Gastroesophageal sphincter (tissue), 4 donors: ENCODE data around the gene OR10G2. TPM values are rescaled to one million over a fixed set of nuclear protein-coding genes. Genes with fewer than 3 reads are reported as not detected.
"Not testable (repeated sequence)": the region's sequence is repeated elsewhere in the genome, so short reads cannot be mapped to it uniquely, and the experiment has no call there.

Experiments used
- ATAC-seq: fragments of 150-250 bp; one replicate; pipeline ENCODE4 v1.9.1; 2016; ENCODE audit warnings: mild to moderate bottlenecking, moderate library complexity
- H3K27ac ChIP-seq, 4 donors: fragments of 200-600 bp; sonication (generic) in 3 of 4; 1 replicate in 3 of 4; 2 replicates in 1 of 4; pipeline ENCODE4 v1.5.1; 2016 to 2019
- H3K27me3 ChIP-seq: fragments of 200-600 bp; sonication (generic); one replicate; pipeline ENCODE4 v1.5.1; 2019
- H3K36me3 ChIP-seq, 2 donors: fragments of 200-600 bp; sonication (generic); one replicate each; pipeline ENCODE4 v1.5.1; 2019; ENCODE audit warnings: control low read depth in 1 of 2
- H3K4me1 ChIP-seq, 3 donors: fragments of 200-600 bp; sonication (generic); 1 replicate in 2 of 3; 2 replicates in 1 of 3; pipeline ENCODE4 v1.5.1; 2016 to 2019; ENCODE audit warnings: control low read depth in 2 of 3
- H3K4me3 ChIP-seq, 2 donors: fragments of 200-600 bp; sonication (generic); one replicate each; pipeline ENCODE4 v1.5.1; 2019; ENCODE audit warnings: mild to moderate bottlenecking in 1 of 2, moderate library complexity in 1 of 2
- H3K9me3 ChIP-seq, 3 donors: fragments of 200-600 bp; sonication (generic); one replicate each; pipeline ENCODE4 v1.5.1; 2017 to 2019; ENCODE audit warnings: control low read depth in 2 of 3
- CTCF ChIP-seq, 4 experiments: fragments of 200-600 bp in 2 of 4; fragments of 450-650 bp in 2 of 4; sonication (generic) in 1 of 4; IDR thresholded peaks; one replicate each; pipeline ENCODE4 v1.5.1; 2017 to 2019; ENCODE audit warnings: antibody characterized with exemption in 4 of 4, mild to moderate bottlenecking in 2 of 4, moderate library complexity in 2 of 4
- EP300 ChIP-seq: sonication (generic); formaldehyde crosslinking; IDR thresholded peaks from one replicate; pipeline ENCODE4 v1.6.1; 2017; ENCODE audit warnings: antibody characterized with exemption, mild to moderate bottlenecking
- POLR2A ChIP-seq, 2 donors: fragments of 450-650 bp; IDR thresholded peaks; one replicate each; pipeline ENCODE4 v1.6.1; 2017; ENCODE audit warnings: antibody characterized with exemption in 2 of 2, mild to moderate bottlenecking in 2 of 2, moderate library complexity in 1 of 2
- POLR2AphosphoS5 ChIP-seq: sonication (generic); formaldehyde crosslinking; IDR thresholded peaks from one replicate; pipeline ENCODE4 v1.6.1; 2017; ENCODE audit warnings: antibody characterized with exemption
- WGBS, 2 donors: methylation state at CpG; one replicate each; pipeline ENCODE4 v1.1.5; 2018; ENCODE audit warnings: low coverage in 1 of 2; 5-methylcytosine and 5-hydroxymethylcytosine counted together
- total RNA-seq, 4 donors: library from RNA; depleted of rRNA; stranded (reverse); fragments of >200 nt; gene quantifications; one replicate each; pipeline ENCODE4 v1.1.0, GENCODE V29; 2016

Gene OR10G2
- total RNA-seq, 4 donors from 2014 or later = not detected

GRCh38 chr14:21631084-21631483 is 3.7 kb downstream of the OR10G2 start:
- 29 to 33% methylated on average over 3 of the region's 3 CpGs for WGBS, 2 donors
- Histone ChIP-seq H3K36me3 (no peaks in the 10 kb centered on the region), H3K4me3 (no peak overlapping the region), H3K27me3 (peaks cover 5% of the 10 kb centered on the region), H3K9me3 (no peaks in the 10 kb centered on the region), H3K27ac (no peak overlapping the region), H3K4me1 (no peaks in the 10 kb centered on the region)
- TF ChIP-seq POLR2A (IDR thresholded peaks at IDR 0.05) (no peak), POLR2AphosphoS5 (no peak), EP300 (no peak), CTCF (IDR thresholded peaks at IDR 0.05) (no peak)
- ATAC-seq = no peak

- not testable (repeated sequence) for H3K4me1 ChIP-seq
Measured at GRCh38 chr14:21630503-21630902, 4.2 kb downstream of the OR10G2 start.

GRCh38 chr14:21626491-21627230 is 8.1 kb downstream of the OR10G2 start:
- Histone ChIP-seq H3K36me3 (no peaks in the 10 kb centered on the region), H3K27ac (no peak overlapping the region), H3K9me3 (no peaks in the 10 kb centered on the region), H3K27me3 (peaks cover 8% of the 10 kb centered on the region), H3K4me3 (no peak overlapping the region), H3K4me1 (no peaks in the 10 kb centered on the region)
- 55 to 56% methylated on average over 3 of the region's 3 CpGs for WGBS, 2 donors
- no peak for ATAC-seq
- TF ChIP-seq CTCF (IDR thresholded peaks at IDR 0.05) = no peak
- no peak for TF ChIP-seq EP300
- TF ChIP-seq POLR2A (IDR thresholded peaks at IDR 0.05) = no peak
- no peak for TF ChIP-seq POLR2AphosphoS5

More at GRCh38 chr14:21630503-21630902, 4.2 kb downstream of the OR10G2 start:
- not testable (repeated sequence) for H3K36me3 ChIP-seq, H3K27ac ChIP-seq, ATAC-seq, H3K27me3 ChIP-seq, H3K9me3 ChIP-seq, H3K4me3 ChIP-seq
- WGBS, 2 donors = 91 to 100% methylated on average over 1 of the region's 1 CpG

- Histone ChIP-seq H3K36me3 (no peaks in the 10 kb centered on the region), H3K27ac (no peak overlapping the region), H3K4me3 (no peak overlapping the region), H3K4me1 (no peaks in the 10 kb centered on the region), H3K9me3 (peaks cover 0 to 5% (median 0%) of the 10 kb centered on the region in 3 donors), H3K27me3 (no peaks in the 10 kb centered on the region)
- no peak for TF ChIP-seq POLR2A (IDR thresholded peaks at IDR 0.05)
- TF ChIP-seq POLR2AphosphoS5 = no peak
- TF ChIP-seq CTCF (IDR thresholded peaks at IDR 0.05) = no peak
- TF ChIP-seq EP300 = no peak
- 69 to 74% methylated on average over 3 of the region's 8 CpGs for WGBS, 2 donors
- no peak for ATAC-seq
Measured at GRCh38 chr14:21617614-21618013, 17.1 kb downstream of the OR10G2 start.

GRCh38 chr14:21614240-21614639 is 20.5 kb downstream of the OR10G2 start:
- H3K36me3 ChIP-seq = no peaks in the 10 kb centered on the region
- 29 to 33% methylated on average over 1 of the region's 1 CpG for WGBS, 2 donors
- TF ChIP-seq CTCF (IDR thresholded peaks at IDR 0.05) (no peak), EP300 (no peak), POLR2A (IDR thresholded peaks at IDR 0.05) (no peak), POLR2AphosphoS5 (no peak)
- ATAC-seq = no peak
- no peaks in the 10 kb centered on the region for H3K27me3 ChIP-seq
- H3K9me3 ChIP-seq = no peaks in the 10 kb centered on the region
- H3K27ac ChIP-seq = no peak overlapping the region
- H3K4me3 ChIP-seq = no peak overlapping the region
- H3K4me1 ChIP-seq = no peaks in the 10 kb centered on the region
